Uterus (tissue), 2 donors: ENCODE data around the gene SERPINA1.

ENCODE experiments used
- CTCF ChIP-seq, 4 experiments: fragments of 200-600 bp in 2 of 4; fragments of 450-650 bp in 2 of 4; sonication (generic) in 2 of 4; IDR thresholded peaks; one replicate each; pipeline ENCODE4 v1.5.1; 2016 to 2019; ENCODE audit warnings: antibody characterized with exemption in 4 of 4, mild to moderate bottlenecking in 2 of 4, moderate library complexity in 1 of 4
- POLR2A ChIP-seq, 2 donors: fragments of 450-650 bp; IDR thresholded peaks; one replicate each; pipeline ENCODE4 v1.6.1; 2016; ENCODE audit warnings: antibody characterized with exemption in 2 of 2, mild to moderate bottlenecking in 1 of 2, moderate library complexity in 1 of 2

DNA sequence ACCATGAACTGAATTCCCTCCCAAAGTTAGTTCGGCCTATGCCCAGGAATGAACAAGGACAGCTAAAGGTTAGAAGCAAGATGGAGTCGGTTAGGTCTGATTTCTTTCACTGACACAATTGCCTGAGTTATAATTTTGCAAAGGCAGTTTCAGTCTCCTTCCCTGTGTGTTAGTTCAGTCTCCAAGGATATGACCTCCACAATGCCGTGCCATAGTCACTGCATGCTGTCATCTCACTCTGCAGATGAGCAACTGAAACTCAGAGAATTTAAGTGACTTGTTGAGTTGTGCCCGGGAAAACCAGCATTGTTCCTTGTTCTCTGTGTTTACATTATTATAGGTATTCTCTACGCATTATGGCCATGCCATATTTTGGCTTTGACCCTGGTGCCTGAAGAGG, 10.1 kb upstream of the SERPINA1 start:
- TF ChIP-seq CTCF (IDR thresholded peaks at IDR 0.05): no peak
- TF ChIP-seq POLR2A (IDR thresholded peaks at IDR 0.05): no peak
